ENCODE measurements around the gene ABHD16B.

DNA sequence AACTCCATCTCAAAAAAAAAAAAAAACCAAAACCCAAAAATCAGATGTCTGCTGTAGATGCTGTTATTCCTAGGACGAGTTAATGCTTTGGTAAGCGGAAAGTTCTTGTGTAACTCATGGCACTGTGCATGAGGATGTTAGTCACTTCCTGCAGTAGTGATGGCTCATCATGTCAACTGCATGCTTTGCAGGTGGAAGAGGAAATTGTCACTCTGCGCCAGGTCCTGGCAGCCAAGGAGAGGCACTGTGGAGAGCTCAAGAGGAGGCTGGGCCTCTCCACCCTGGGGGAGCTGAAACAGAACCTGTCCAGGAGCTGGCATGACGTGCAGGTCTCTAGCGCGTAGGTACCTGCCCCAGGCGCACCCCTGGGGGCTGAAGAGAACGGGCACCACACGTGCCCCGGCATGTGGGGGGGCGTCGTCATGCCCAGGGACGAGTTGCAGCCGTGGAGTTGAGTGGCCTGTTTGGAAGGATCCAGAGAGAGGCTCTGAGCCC, 12.2 kb downstream of the ABHD16B start:
- TF ChIP-seq CTCF (optimal IDR thresholded peaks at IDR 0.05 in 1 of 3, IDR thresholded peaks at IDR 0.05 in 1 of 3, conservative IDR thresholded peaks at IDR 0.05 in 1 of 3; ENCODE audit: extremely low read depth in 1 of 3, insufficient read depth in 2 of 3, low read length in 3 of 3), result peak in 1 of 3 experiments; percentile 22
- TF ChIP-seq EZH2 (IDR thresholded peaks at IDR 0.05; ENCODE audit: low read length), result no peak

Measured in keratinocyte (primary cell).